ENCODE measurements around the gene RFX7. TPM values are rescaled to one million over a fixed set of nuclear protein-coding genes. Genes with fewer than 3 reads are reported as not detected.
A peak's percentile ranks its signal among the peaks of the same experiment; 100 is the strongest.
"Not testable (repeated sequence)": the region's sequence is repeated elsewhere in the genome, so short reads cannot be mapped to it uniquely, and the experiment has no call there.

The RFX7 gene
- total RNA-seq, 1 donor, result 7.6 TPM

- H3K4me1 ChIP-seq (ENCODE audit: insufficient read depth, low read length), result peaks cover 20% of the 10 kb centered on the region
- H4K20me1 ChIP-seq (ENCODE audit: insufficient read depth, low read length), result peaks cover 11% of the 10 kb centered on the region
- H3K4me2 ChIP-seq (ENCODE audit: insufficient read depth, low read length), result no peak overlapping the region
- no peaks in the 10 kb centered on the region for H3K9me3 ChIP-seq (ENCODE audit: low read depth, low read length)
- TF ChIP-seq CTCF (IDR thresholded peaks at IDR 0.05; ENCODE audit: extremely low read depth, low read depth, low read length), result no peak
- no peaks in the 10 kb centered on the region for H3K36me3 ChIP-seq (ENCODE audit: insufficient read depth, low read length)
- no peaks in the 10 kb centered on the region for H3K27me3 ChIP-seq (ENCODE audit: insufficient read depth, low read length)
- H2AFZ ChIP-seq (ENCODE audit: low read length), result no peak overlapping the region
- H3K4me3 ChIP-seq (ENCODE audit: insufficient read depth, low read length), result no peak overlapping the region
- no peak for DNase-seq (ENCODE audit: insufficient read length, low spot score, missing footprints)
- no peak overlapping the region for H3K27ac ChIP-seq (ENCODE audit: low read depth, low read length)
- H3K79me2 ChIP-seq (ENCODE audit: insufficient read depth, low read length), result peaks cover 96% of the 10 kb centered on the region
Observed at GRCh38 chr15:56207711-56208110, 36.0 kb downstream of the RFX7 start.

- peaks cover 97% of the 10 kb centered on the region for H3K79me2 ChIP-seq (ENCODE audit: insufficient read depth, low read length)
Observed at GRCh38 chr15:56207092-56207491, 36.6 kb downstream of the RFX7 start.

GRCh38 chr15:56205061-56205876 lies 38.4 kb downstream of the RFX7 start:
- Histone ChIP-seq H3K27me3 (ENCODE audit: insufficient read depth, low read length) (no peaks in the 10 kb centered on the region), H3K4me2 (ENCODE audit: insufficient read depth, low read length) (peak overlapping the region; percentile 58), H3K36me3 (ENCODE audit: insufficient read depth, low read length) (no peaks in the 10 kb centered on the region), H3K79me2 (ENCODE audit: insufficient read depth, low read length) (peaks cover 86% of the 10 kb centered on the region), H3K9me3 (ENCODE audit: low read depth, low read length) (no peaks in the 10 kb centered on the region), H3K4me3 (ENCODE audit: insufficient read depth, low read length) (no peak overlapping the region), H3K27ac (ENCODE audit: low read depth, low read length) (peak overlapping the region; percentile 58), H2AFZ (ENCODE audit: low read length) (no peak overlapping the region), H3K4me1 (ENCODE audit: insufficient read depth, low read length) (peaks cover 20% of the 10 kb centered on the region), H4K20me1 (ENCODE audit: insufficient read depth, low read length) (peaks cover 14% of the 10 kb centered on the region)
- no peak for TF ChIP-seq CTCF (IDR thresholded peaks at IDR 0.05; ENCODE audit: extremely low read depth, low read depth, low read length)
- DNase-seq (ENCODE audit: insufficient read length, low spot score, missing footprints), result no peak

More at GRCh38 chr15:56207092-56207491, 36.6 kb downstream of the RFX7 start:
- no peak for TF ChIP-seq CTCF (IDR thresholded peaks at IDR 0.05; ENCODE audit: extremely low read depth, low read depth, low read length)
- H3K4me1 ChIP-seq (ENCODE audit: insufficient read depth, low read length), result peaks cover 20% of the 10 kb centered on the region
- peaks cover 11% of the 10 kb centered on the region for H4K20me1 ChIP-seq (ENCODE audit: insufficient read depth, low read length)
- DNase-seq (ENCODE audit: insufficient read length, low spot score, missing footprints), result no peak
- no peaks in the 10 kb centered on the region for H3K36me3 ChIP-seq (ENCODE audit: insufficient read depth, low read length)
- no peak overlapping the region for H3K4me3 ChIP-seq (ENCODE audit: insufficient read depth, low read length)
- H3K27me3 ChIP-seq (ENCODE audit: insufficient read depth, low read length), result no peaks in the 10 kb centered on the region
- H3K27ac ChIP-seq (ENCODE audit: low read depth, low read length), result no peak overlapping the region
- H2AFZ ChIP-seq (ENCODE audit: low read length), result no peak overlapping the region
- no peak overlapping the region for H3K4me2 ChIP-seq (ENCODE audit: insufficient read depth, low read length)
- no peaks in the 10 kb centered on the region for H3K9me3 ChIP-seq (ENCODE audit: low read depth, low read length)

GRCh38 chr15:56203312-56203922 lies 40.3 kb downstream of the RFX7 start:
- H3K4me2 ChIP-seq (ENCODE audit: insufficient read depth, low read length), result peak overlapping the region; percentile 17
- not testable (repeated sequence) for H3K4me3 ChIP-seq (ENCODE audit: insufficient read depth, low read length); H3K27ac ChIP-seq (ENCODE audit: low read depth, low read length); H3K9me3 ChIP-seq (ENCODE audit: low read depth, low read length); H3K36me3 ChIP-seq (ENCODE audit: insufficient read depth, low read length); DNase-seq (ENCODE audit: insufficient read length, low spot score, missing footprints); H3K27me3 ChIP-seq (ENCODE audit: insufficient read depth, low read length); H2AFZ ChIP-seq (ENCODE audit: low read length)
- H3K79me2 ChIP-seq (ENCODE audit: insufficient read depth, low read length), result peaks cover 87% of the 10 kb centered on the region
- peaks cover 24% of the 10 kb centered on the region for H4K20me1 ChIP-seq (ENCODE audit: insufficient read depth, low read length)
- H3K4me1 ChIP-seq (ENCODE audit: insufficient read depth, low read length), result peaks cover 19% of the 10 kb centered on the region
